ENCODE data around the gene TFAP2D.

TFAP2D gene

GRCh38 chr6:50713226-50713625, at the start of gene TFAP2D:
TSS of gene TFAP2D (plus strand) at chr6:50713526. CDS start at chr6:50714056, 530 bp downstream.
- no peak for DNase-seq (ENCODE audit: extremely low read depth in 1 of 2, low read depth in 1 of 2)

GRCh38 chr6:50663806-50664205, 49.5 kb upstream of the TFAP2D start:
- DNase-seq (ENCODE audit: extremely low read depth in 1 of 2, low read depth in 1 of 2) = no peak

GRCh38 chr6:50666089-50666488, 47.2 kb upstream of the TFAP2D start:
- no peak for DNase-seq (ENCODE audit: extremely low read depth in 1 of 2, low read depth in 1 of 2)

GRCh38 chr6:50681213-50681824, 32.0 kb upstream of the TFAP2D start:
- no peak for DNase-seq (ENCODE audit: extremely low read depth in 1 of 2, low read depth in 1 of 2)

GRCh38 chr6:50689210-50689609, 24.1 kb upstream of the TFAP2D start:
- DNase-seq (ENCODE audit: extremely low read depth in 1 of 2, low read depth in 1 of 2) = no peak

GRCh38 chr6:50691814-50692495, 21.4 kb upstream of the TFAP2D start:
- DNase-seq (ENCODE audit: extremely low read depth in 1 of 2, low read depth in 1 of 2) = no peak

- no peak for DNase-seq (ENCODE audit: extremely low read depth in 1 of 2, low read depth in 1 of 2)
These were observed 14.8 kb upstream of the TFAP2D start for GRCh38 chr6:50698546-50698945.

GRCh38 chr6:50699051-50699775, 14.1 kb upstream of the TFAP2D start:
- no peak for DNase-seq (ENCODE audit: extremely low read depth in 1 of 2, low read depth in 1 of 2)

GRCh38 chr6:50706575-50706974, 6.8 kb upstream of the TFAP2D start:
- no peak for DNase-seq (ENCODE audit: extremely low read depth in 1 of 2, low read depth in 1 of 2)

- no peak for DNase-seq (ENCODE audit: extremely low read depth in 1 of 2, low read depth in 1 of 2)
These were observed 6.1 kb upstream of the TFAP2D start for GRCh38 chr6:50707191-50707590.

- DNase-seq (ENCODE audit: extremely low read depth in 1 of 2, low read depth in 1 of 2) = no peak
These were observed 5.5 kb upstream of the TFAP2D start for GRCh38 chr6:50707652-50708300.

GRCh38 chr6:50708664-50709365, 4.5 kb upstream of the TFAP2D start:
- DNase-seq (ENCODE audit: extremely low read depth in 1 of 2, low read depth in 1 of 2) = no peak

- no peak for DNase-seq (ENCODE audit: extremely low read depth in 1 of 2, low read depth in 1 of 2)
These were observed 4.0 kb upstream of the TFAP2D start for GRCh38 chr6:50709366-50709734.

GRCh38 chr6:50711686-50712085, 1.6 kb upstream of the TFAP2D start:
- no peak for DNase-seq (ENCODE audit: extremely low read depth in 1 of 2, low read depth in 1 of 2)

GRCh38 chr6:50712291-50712690, 1.0 kb upstream of the TFAP2D start:
- DNase-seq (ENCODE audit: extremely low read depth in 1 of 2, low read depth in 1 of 2) = no peak

- no peak for DNase-seq (ENCODE audit: extremely low read depth in 1 of 2, low read depth in 1 of 2)
These were observed 706 bp downstream of the TFAP2D start for GRCh38 chr6:50713977-50714486.

GRCh38 chr6:50714487-50715379, 1.4 kb downstream of the TFAP2D start:
- no peak for DNase-seq (ENCODE audit: extremely low read depth in 1 of 2, low read depth in 1 of 2)

GRCh38 chr6:50716899-50717509, 3.7 kb downstream of the TFAP2D start:
- DNase-seq (ENCODE audit: extremely low read depth in 1 of 2, low read depth in 1 of 2) = no peak

- DNase-seq (ENCODE audit: extremely low read depth in 1 of 2, low read depth in 1 of 2) = no peak
These were observed 4.6 kb downstream of the TFAP2D start for GRCh38 chr6:50717734-50718457.

Measured in activated CD8-positive, alpha-beta memory T cell treated with anti-CD3 and anti-CD28 coated beads for 1 hour (primary cell).